ENCODE measurements around the gene NSRP1. TPM values are rescaled to one million over a fixed set of nuclear protein-coding genes. Genes with fewer than 3 reads are reported as not detected.
A peak's percentile ranks its signal among the peaks of the same experiment; 100 is the strongest.

Gene NSRP1
- polyA plus RNA-seq, 1 donor (not counting 4 experiments of a cell fraction or from before 2014, with no cell fraction given): 12.7 TPM

DNA sequence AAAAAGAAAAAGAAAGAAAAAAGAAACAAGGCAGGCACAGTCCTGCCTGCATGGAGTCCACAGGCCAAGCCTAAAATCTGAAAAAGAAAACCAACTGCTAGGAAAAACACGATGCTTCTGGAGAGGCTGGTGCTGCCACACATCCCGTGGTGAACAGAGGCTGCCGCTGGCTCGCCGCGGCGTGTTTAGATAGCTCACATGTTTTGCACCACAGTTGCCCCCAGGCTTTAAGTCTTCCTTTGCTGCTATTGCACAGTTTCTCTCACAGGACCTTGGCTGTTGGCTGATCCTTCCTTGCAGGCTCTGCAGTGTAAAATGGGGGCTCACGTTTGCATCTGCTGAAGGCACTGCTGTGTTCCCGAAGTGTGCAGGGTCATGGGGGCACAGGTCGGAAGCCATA, 110.3 kb downstream of the NSRP1 start:
- Histone ChIP-seq H3K4me3 (ENCODE audit: control insufficient read depth in 2 of 3, extremely low read depth in 1 of 3, insufficient read depth in 2 of 3, low read depth in 1 of 3, low read length in 3 of 3) (no peak overlapping the region), H3K4me1 (ENCODE audit: control insufficient read depth, extremely low read depth, insufficient read depth, low read length) (peaks cover 35% of the 10 kb centered on the region), H3K36me3 (ENCODE audit: control insufficient read depth in 2 of 2, extremely low read depth in 1 of 2, insufficient read depth in 2 of 2, low read length in 2 of 2) (no peaks in the 10 kb centered on the region), H3K27me3 (ENCODE audit: control insufficient read depth, extremely low read depth, insufficient read depth, low read length) (peaks cover 12% of the 10 kb centered on the region), H3K79me2 (ENCODE audit: control insufficient read depth, insufficient read depth, low read length) (no peaks in the 10 kb centered on the region), H3K9ac (ENCODE audit: control insufficient read depth, extremely low read depth, insufficient read depth, low read length) (no peak overlapping the region), H4K20me1 (ENCODE audit: control insufficient read depth, extremely low read depth, insufficient read depth, low read length) (no peaks in the 10 kb centered on the region), H3K9me3 (ENCODE audit: control insufficient read depth, low read depth, low read length) (no peaks in the 10 kb centered on the region), H2AFZ (ENCODE audit: control insufficient read depth, low read length) (no peak overlapping the region), H3K27ac (ENCODE audit: control insufficient read depth, insufficient read depth, low read length) (no peak overlapping the region), H3K4me2 (ENCODE audit: control insufficient read depth, extremely low read depth, insufficient read depth, low read depth, low read length) (peak overlapping the region; percentile 11), H3K9me1 (ENCODE audit: control insufficient read depth, extremely low read depth, insufficient read depth, low read length) (no peaks in the 10 kb centered on the region)
- no peak for DNase-seq (ENCODE audit: low read depth, low spot score)
- peak; percentile 55 for FAIRE-seq
- dilution Hi-C loops (cut with MboI; ENCODE audit: extremely low pct_ligation_motif_present, low sequenced_read_pairs): no loop called here
- TF ChIP-seq CTCF (optimal IDR thresholded peaks at IDR 0.05 in 1 of 3, IDR thresholded peaks at IDR 0.05 in 1 of 3, conservative IDR thresholded peaks at IDR 0.05 in 1 of 3; ENCODE audit: extremely low read depth in 1 of 3, insufficient read depth in 2 of 3, low read length in 3 of 3) (no peak), EZH2 (IDR thresholded peaks at IDR 0.05; ENCODE audit: low read length) (no peak)

GRCh38 chr17:30228011-30228410, 111.4 kb downstream of the NSRP1 start:
- peaks cover 16% of the 10 kb centered on the region for H3K27me3 ChIP-seq (ENCODE audit: control insufficient read depth, extremely low read depth, insufficient read depth, low read length)
- H2AFZ ChIP-seq (ENCODE audit: control insufficient read depth, low read length): no peak overlapping the region
- no peak overlapping the region for H3K27ac ChIP-seq (ENCODE audit: control insufficient read depth, insufficient read depth, low read length)
- FAIRE-seq (peak; percentile 59), DNase-seq (ENCODE audit: low read depth, low spot score) (no peak)
- H3K9ac ChIP-seq (ENCODE audit: control insufficient read depth, extremely low read depth, insufficient read depth, low read length): no peak overlapping the region
- H3K4me2 ChIP-seq (ENCODE audit: control insufficient read depth, extremely low read depth, insufficient read depth, low read depth, low read length): no peak overlapping the region
- H4K20me1 ChIP-seq (ENCODE audit: control insufficient read depth, extremely low read depth, insufficient read depth, low read length): no peaks in the 10 kb centered on the region
- H3K36me3 ChIP-seq (ENCODE audit: control insufficient read depth in 2 of 2, extremely low read depth in 1 of 2, insufficient read depth in 2 of 2, low read length in 2 of 2): no peaks in the 10 kb centered on the region
- TF ChIP-seq CTCF (optimal IDR thresholded peaks at IDR 0.05 in 1 of 3, IDR thresholded peaks at IDR 0.05 in 1 of 3, conservative IDR thresholded peaks at IDR 0.05 in 1 of 3; ENCODE audit: extremely low read depth in 1 of 3, insufficient read depth in 2 of 3, low read length in 3 of 3): no peak
- no peak for TF ChIP-seq EZH2 (IDR thresholded peaks at IDR 0.05; ENCODE audit: low read length)
- no peaks in the 10 kb centered on the region for H3K79me2 ChIP-seq (ENCODE audit: control insufficient read depth, insufficient read depth, low read length)
- no peaks in the 10 kb centered on the region for H3K9me1 ChIP-seq (ENCODE audit: control insufficient read depth, extremely low read depth, insufficient read depth, low read length)
- H3K4me1 ChIP-seq (ENCODE audit: control insufficient read depth, extremely low read depth, insufficient read depth, low read length): peaks cover 35% of the 10 kb centered on the region
- no peak overlapping the region for H3K4me3 ChIP-seq (ENCODE audit: control insufficient read depth in 2 of 3, extremely low read depth in 1 of 3, insufficient read depth in 2 of 3, low read depth in 1 of 3, low read length in 3 of 3)
- no peaks in the 10 kb centered on the region for H3K9me3 ChIP-seq (ENCODE audit: control insufficient read depth, low read depth, low read length)
- dilution Hi-C loops (cut with MboI; ENCODE audit: extremely low pct_ligation_motif_present, low sequenced_read_pairs): no loop called here

All from keratinocyte (primary cell).